Activated CD8-positive, alpha-beta T cell treated with anti-CD3 and anti-CD28 coated beads, Interleukin-2, amount 10 ng/mL, durations not matched to agents 7 days and 5 days (primary cell): ENCODE measurements around the gene CECR2. TPM values are rescaled to one million over a fixed set of nuclear protein-coding genes. Genes with fewer than 3 reads are reported as not detected.
"Not testable (repeated sequence)": the region's sequence is repeated elsewhere in the genome, so short reads cannot be mapped to it uniquely, and the experiment has no call there.

Experiments used
- ATAC-seq: fragments of 150-1000 bp; cut with Tn5 transposase; one replicate; pipeline ENCODE4 v1.10.0; 2021; ENCODE audit warnings: moderate library complexity
- CTCF ChIA-PET: fragments of 350-600 bp; sonication (Branson Sonifier 250); formaldehyde crosslinking; loops from one replicate; lab custom pipeline; 2021; ENCODE audit warnings: antibody characterized with exemption; lab: Charles Lee
- POLR2A ChIA-PET: fragments of 350-600 bp; sonication (Branson Sonifier 250); formaldehyde crosslinking; loops from one replicate; lab custom pipeline; 2021; ENCODE audit warnings: antibody characterized with exemption; lab: Charles Lee
- DNase-seq: peaks from one replicate; pipeline ENCODE4 v3.0.0-alpha.2; 2020
- H3K27ac Mint-ChIP-seq: one replicate; pipeline ENCODE4 v1.8.0; 2021; ENCODE audit warnings: mild to moderate bottlenecking, mixed read lengths
- H3K27me3 Mint-ChIP-seq: one replicate; pipeline ENCODE4 v1.8.0; 2021; ENCODE audit warnings: low read depth, mixed read lengths
- H3K36me3 Mint-ChIP-seq: one replicate; pipeline ENCODE4 v1.8.0; 2021; ENCODE audit warnings: low read depth, mixed read lengths
- H3K4me1 Mint-ChIP-seq: one replicate; pipeline ENCODE4 v1.8.0; 2021; ENCODE audit warnings: low read depth, mixed read lengths
- H3K4me3 Mint-ChIP-seq: one replicate; pipeline ENCODE4 v1.8.0; 2021; ENCODE audit warnings: mild to moderate bottlenecking, mixed read lengths
- H3K9me3 Mint-ChIP-seq: one replicate; pipeline ENCODE4 v1.8.0; 2022; ENCODE audit warnings: mixed read lengths; ENCODE audit not compliant: insufficient read depth
- total RNA-seq, 2 experiments: library from RNA; stranded (reverse); gene quantifications; one replicate each; pipeline ENCODE4 v1.2.3, GENCODE V29; 2021

Gene CECR2
- total RNA-seq, 2 experiments from 2014 or later, result not detected

GRCh38 chr22:17563936-17564391 lies 194.7 kb downstream of the CECR2 start:
- ATAC-seq (no peak), DNase-seq (no peak)
- ChIA-PET POLR2A (no interaction called here), CTCF (no interaction called here)
- H3K4me1 Mint-ChIP-seq, result no peaks in the 10 kb centered on the region
- no peaks in the 10 kb centered on the region for H3K36me3 Mint-ChIP-seq
- no peak overlapping the region for H3K4me3 Mint-ChIP-seq
- H3K9me3 Mint-ChIP-seq, result no peaks in the 10 kb centered on the region
- H3K27ac Mint-ChIP-seq, result no peak overlapping the region
- H3K27me3 Mint-ChIP-seq, result peaks cover 2% of the 10 kb centered on the region

DNA sequence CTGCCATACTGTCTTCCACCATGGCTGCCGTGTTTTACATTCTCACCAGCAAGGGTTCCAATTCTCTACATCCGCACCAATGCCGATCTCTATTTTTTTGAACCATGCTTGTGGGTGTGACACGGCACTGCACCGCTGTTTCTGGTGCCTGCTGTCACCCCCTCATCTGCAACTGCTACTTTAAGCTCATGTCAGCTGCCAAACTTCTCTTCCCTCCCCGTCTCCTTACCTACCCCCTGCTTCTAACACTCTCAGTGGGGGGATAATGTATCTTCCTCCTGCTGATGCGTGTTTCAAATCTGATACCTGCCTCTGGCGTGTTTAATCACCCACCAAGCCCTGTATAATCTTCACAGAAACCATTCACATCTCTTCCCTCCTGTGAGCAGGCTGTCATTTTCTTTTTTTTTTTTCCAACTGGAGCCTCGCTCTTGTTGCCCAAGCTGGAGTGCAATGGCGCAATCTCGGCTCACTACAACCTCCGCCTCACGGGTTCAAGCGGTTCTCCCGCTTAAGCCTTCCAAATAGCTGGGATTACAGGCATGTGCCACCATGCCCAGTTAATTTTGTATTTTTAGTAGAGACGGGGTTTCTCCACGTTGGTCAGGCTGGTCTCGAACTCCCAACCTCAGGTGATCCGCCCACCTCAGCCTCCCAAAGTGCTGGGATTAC lies 196.9 kb downstream of the CECR2 start:
- H3K4me1 Mint-ChIP-seq, H3K36me3 Mint-ChIP-seq, H3K27ac Mint-ChIP-seq, H3K9me3 Mint-ChIP-seq, H3K4me3 Mint-ChIP-seq, POLR2A ChIA-PET, ATAC-seq, CTCF ChIA-PET, DNase-seq, H3K27me3 Mint-ChIP-seq: not testable (repeated sequence)

GRCh38 chr22:17566776-17567175 lies 197.5 kb downstream of the CECR2 start:
- Mint-ChIP-seq H3K27me3 (no peaks in the 10 kb centered on the region), H3K4me1 (no peaks in the 10 kb centered on the region), H3K27ac (no peak overlapping the region), H3K36me3 (no peaks in the 10 kb centered on the region), H3K9me3 (no peaks in the 10 kb centered on the region), H3K4me3 (no peak overlapping the region)
- DNase-seq (no peak), ATAC-seq (no peak)
- CTCF ChIA-PET, result no interaction called here
- POLR2A ChIA-PET, result no interaction called here

DNA sequence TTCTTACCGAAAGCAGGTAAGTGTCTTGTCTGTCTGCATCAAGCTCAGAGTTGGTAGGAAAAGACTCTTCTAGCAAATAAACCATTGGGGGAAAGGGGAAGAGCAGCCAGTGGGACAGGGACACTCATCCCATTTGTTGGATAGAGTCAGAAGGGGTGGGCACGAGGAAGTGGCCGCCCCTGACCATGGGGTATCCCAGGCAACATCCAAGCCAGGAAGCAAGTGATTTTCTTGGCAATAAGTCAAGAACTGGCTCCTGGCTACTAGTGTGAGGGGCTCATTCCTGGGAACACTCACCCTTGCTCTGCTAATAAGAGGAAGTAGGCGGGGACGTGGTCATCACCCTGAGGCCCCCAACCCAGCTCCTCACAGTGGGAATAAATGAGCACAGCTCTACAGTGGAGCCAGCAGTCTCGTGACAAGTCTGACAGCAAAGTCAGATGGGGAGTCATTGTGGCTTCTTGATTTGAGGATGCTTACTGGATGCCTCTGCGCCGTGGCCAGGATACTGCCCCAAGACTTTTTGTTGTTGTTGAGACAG lies 200.8 kb downstream of the CECR2 start:
- no peak for ATAC-seq
- no peak for DNase-seq
- Mint-ChIP-seq H3K4me3 (no peak overlapping the region), H3K27me3 (no peaks in the 10 kb centered on the region), H3K4me1 (no peaks in the 10 kb centered on the region), H3K9me3 (no peaks in the 10 kb centered on the region), H3K27ac (no peak overlapping the region), H3K36me3 (no peaks in the 10 kb centered on the region)
- CTCF ChIA-PET, result no interaction called here
- POLR2A ChIA-PET, result no interaction called here

DNA sequence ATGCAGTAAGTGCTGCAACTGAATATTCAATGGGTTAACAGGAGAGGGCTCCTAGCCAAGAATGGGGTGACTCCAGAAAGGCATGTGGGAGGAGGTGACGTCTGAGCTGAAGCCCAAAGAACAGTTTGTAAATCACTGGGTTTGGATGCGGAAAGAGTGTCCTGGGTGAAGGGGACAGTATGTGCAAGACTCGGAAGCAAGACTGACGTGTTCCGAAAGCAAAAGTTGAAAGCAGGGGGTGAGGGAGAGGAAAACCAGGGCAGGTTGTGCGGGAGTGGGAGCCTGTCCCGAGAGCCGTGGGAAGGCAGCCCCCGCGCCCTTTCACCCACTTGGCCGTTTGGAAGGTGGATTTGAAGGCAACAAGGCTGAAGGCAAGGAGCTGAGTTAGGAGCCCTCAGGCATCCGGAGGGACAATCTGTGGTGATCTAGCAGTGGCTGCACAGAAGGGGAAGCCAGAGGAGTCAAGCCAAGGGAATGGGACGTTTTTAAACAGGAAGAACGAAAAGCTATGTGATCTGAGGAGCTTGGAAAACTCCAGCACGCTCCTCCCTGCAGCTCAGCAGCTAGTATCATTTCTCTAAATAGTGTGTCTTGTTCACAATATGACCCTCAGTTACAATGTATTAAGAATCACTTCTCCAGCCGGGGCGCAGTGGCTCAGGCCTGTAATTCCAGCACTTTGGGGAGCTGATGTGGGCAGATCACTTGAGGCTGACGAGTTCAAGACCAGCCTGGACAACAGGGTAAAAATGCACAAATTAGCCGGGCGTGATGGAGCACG lies 201.8 kb downstream of the CECR2 start:
- no peaks in the 10 kb centered on the region for H3K27me3 Mint-ChIP-seq
- DNase-seq, result no peak
- ChIA-PET POLR2A (no interaction called here), CTCF (no interaction called here)
- H3K36me3 Mint-ChIP-seq, result no peaks in the 10 kb centered on the region
- no peaks in the 10 kb centered on the region for H3K9me3 Mint-ChIP-seq
- no peak overlapping the region for H3K27ac Mint-ChIP-seq
- ATAC-seq, result no peak
- H3K4me1 Mint-ChIP-seq, result no peaks in the 10 kb centered on the region
- H3K4me3 Mint-ChIP-seq, result no peak overlapping the region

- no peaks in the 10 kb centered on the region for H3K27me3 Mint-ChIP-seq
- no peaks in the 10 kb centered on the region for H3K9me3 Mint-ChIP-seq
- CTCF ChIA-PET, result no interaction called here
- H3K4me3 Mint-ChIP-seq, result no peak overlapping the region
- no peak for ATAC-seq
- H3K27ac Mint-ChIP-seq, result no peak overlapping the region
- no peaks in the 10 kb centered on the region for H3K4me1 Mint-ChIP-seq
- no peaks in the 10 kb centered on the region for H3K36me3 Mint-ChIP-seq
- no peak for DNase-seq
- POLR2A ChIA-PET, result no interaction called here
These were observed 205.9 kb downstream of the CECR2 start for GRCh38 chr22:17575151-17575550.

DNA sequence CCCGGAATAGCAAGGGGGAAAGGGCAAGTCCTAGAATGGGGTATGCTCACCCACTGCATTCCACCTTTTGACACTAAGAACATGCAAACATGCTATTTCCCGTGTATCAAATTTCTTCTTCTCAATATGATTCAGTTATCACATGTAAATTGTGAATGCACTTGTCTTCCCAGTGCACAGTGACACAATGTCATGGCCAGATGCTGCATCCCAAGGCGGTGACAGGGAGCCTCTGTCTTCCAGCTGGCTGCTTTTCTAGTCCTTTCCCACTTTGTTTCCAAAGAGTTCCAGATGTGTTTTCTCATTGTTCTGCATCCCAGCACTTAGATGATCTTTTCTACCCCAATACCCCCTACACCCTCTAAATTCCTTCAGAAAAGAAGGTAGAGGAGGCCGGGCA lies 206.4 kb downstream of the CECR2 start:
- Mint-ChIP-seq H3K4me3 (no peak overlapping the region), H3K9me3 (no peaks in the 10 kb centered on the region), H3K27ac (no peak overlapping the region), H3K36me3 (no peaks in the 10 kb centered on the region), H3K27me3 (no peaks in the 10 kb centered on the region), H3K4me1 (no peaks in the 10 kb centered on the region)
- DNase-seq, result no peak
- ATAC-seq, result no peak
- POLR2A ChIA-PET, result no interaction called here
- CTCF ChIA-PET, result no interaction called here

DNA sequence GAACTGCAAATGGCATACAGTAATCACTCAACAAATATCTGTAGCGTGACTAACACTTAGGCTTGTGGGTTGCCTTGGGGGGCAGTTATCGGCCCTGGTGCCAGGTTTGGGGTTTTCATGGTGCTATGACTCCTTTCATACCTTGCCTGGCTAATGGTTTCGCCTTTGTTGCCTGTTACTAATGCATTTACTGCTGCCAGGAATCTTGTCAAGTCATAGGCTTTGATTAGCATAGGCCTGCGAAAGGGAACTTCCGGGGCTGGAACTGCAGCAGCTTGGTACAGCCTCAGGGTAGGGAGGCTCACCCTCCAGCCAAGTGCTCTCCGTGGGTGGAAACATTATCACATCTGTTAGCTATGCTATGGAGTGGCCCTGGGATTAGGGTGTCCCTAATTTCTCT lies 207.2 kb downstream of the CECR2 start:
- Mint-ChIP-seq H3K27ac (no peak overlapping the region), H3K9me3 (no peaks in the 10 kb centered on the region), H3K36me3 (no peaks in the 10 kb centered on the region), H3K4me1 (no peaks in the 10 kb centered on the region), H3K27me3 (no peaks in the 10 kb centered on the region), H3K4me3 (no peak overlapping the region)
- POLR2A ChIA-PET, result no interaction called here
- CTCF ChIA-PET, result no interaction called here
- DNase-seq (no peak), ATAC-seq (no peak)

- Mint-ChIP-seq H3K9me3 (no peaks in the 10 kb centered on the region), H3K36me3 (no peaks in the 10 kb centered on the region), H3K27me3 (no peaks in the 10 kb centered on the region), H3K27ac (no peak overlapping the region), H3K4me3 (no peak overlapping the region), H3K4me1 (no peaks in the 10 kb centered on the region)
- ChIA-PET CTCF (no interaction called here), POLR2A (no interaction called here)
- DNase-seq, result no peak
- no peak for ATAC-seq
These were observed 209.0 kb downstream of the CECR2 start for GRCh38 chr22:17578136-17578754.

- ChIA-PET CTCF (no interaction called here), POLR2A (no interaction called here)
- ATAC-seq (no peak), DNase-seq (no peak)
- Mint-ChIP-seq H3K4me1 (no peaks in the 10 kb centered on the region), H3K36me3 (no peaks in the 10 kb centered on the region), H3K4me3 (no peak overlapping the region), H3K27ac (no peak overlapping the region), H3K9me3 (no peaks in the 10 kb centered on the region), H3K27me3 (no peaks in the 10 kb centered on the region)
These were observed 210.3 kb downstream of the CECR2 start for GRCh38 chr22:17579535-17579981.

DNA sequence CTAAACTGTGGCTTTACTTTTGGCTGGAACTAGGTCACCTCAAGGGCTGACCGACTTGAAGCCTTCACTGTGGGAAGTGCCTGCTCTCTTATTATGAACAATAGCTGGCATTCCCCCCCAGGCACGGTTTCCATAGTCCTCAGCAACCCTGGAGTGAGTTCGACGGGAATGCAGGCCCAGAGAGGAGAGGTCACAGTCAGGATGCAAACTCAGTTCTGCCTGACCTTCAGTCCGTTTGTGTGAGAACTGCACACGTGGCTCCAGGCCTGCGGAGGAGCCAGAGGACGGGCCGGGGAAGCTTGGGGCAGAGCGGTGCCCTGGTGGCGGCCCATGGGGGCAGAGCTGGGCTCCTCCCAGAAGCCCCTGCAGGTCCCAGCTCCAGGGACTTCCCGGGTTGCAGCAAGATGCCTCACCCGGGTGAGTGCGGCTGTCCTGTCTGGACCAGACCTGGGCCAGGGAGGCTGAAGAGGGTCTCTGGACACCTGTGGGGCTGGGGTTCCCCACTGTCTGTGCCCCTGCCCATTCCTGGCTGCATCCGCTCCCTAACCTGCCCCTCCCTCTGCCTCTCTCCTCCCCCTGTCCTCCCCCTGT lies 211.3 kb downstream of the CECR2 start:
- H3K9me3 Mint-ChIP-seq, result no peaks in the 10 kb centered on the region
- H3K4me1 Mint-ChIP-seq, result no peaks in the 10 kb centered on the region
- CTCF ChIA-PET, result no interaction called here
- H3K4me3 Mint-ChIP-seq, result no peak overlapping the region
- no peak overlapping the region for H3K27ac Mint-ChIP-seq
- H3K27me3 Mint-ChIP-seq, result no peaks in the 10 kb centered on the region
- no peak for DNase-seq
- H3K36me3 Mint-ChIP-seq, result no peaks in the 10 kb centered on the region
- ATAC-seq, result no peak
- POLR2A ChIA-PET, result no interaction called here

GRCh38 chr22:17581056-17581455 lies 211.8 kb downstream of the CECR2 start:
- Mint-ChIP-seq H3K36me3 (no peaks in the 10 kb centered on the region), H3K9me3 (no peaks in the 10 kb centered on the region), H3K27me3 (no peaks in the 10 kb centered on the region), H3K27ac (no peak overlapping the region), H3K4me1 (no peaks in the 10 kb centered on the region), H3K4me3 (no peak overlapping the region)
- ATAC-seq, result no peak
- no peak for DNase-seq
- POLR2A ChIA-PET, result no interaction called here
- CTCF ChIA-PET, result interaction anchor here (1.2 kb wide), 1 partner anchor 10 kb away, joined by 4 read pairs; no protein-coding TSS in a partner anchor
